GM21367 (cell line): ENCODE data around the gene SERPINB1.

Experiments used
- ATAC-seq: cut with Tn5 transposase; IDR thresholded peaks from one replicate; pipeline ENCODE4 v1.9.1; 2021; ENCODE audit not compliant: unreplicated experiment

Gene SERPINB1

GRCh38 chr6:2795162-2795561 lies 46.5 kb downstream of the SERPINB1 start:
- no peak for ATAC-seq

GRCh38 chr6:2794171-2794730 lies 47.4 kb downstream of the SERPINB1 start:
- no peak for ATAC-seq

DNA sequence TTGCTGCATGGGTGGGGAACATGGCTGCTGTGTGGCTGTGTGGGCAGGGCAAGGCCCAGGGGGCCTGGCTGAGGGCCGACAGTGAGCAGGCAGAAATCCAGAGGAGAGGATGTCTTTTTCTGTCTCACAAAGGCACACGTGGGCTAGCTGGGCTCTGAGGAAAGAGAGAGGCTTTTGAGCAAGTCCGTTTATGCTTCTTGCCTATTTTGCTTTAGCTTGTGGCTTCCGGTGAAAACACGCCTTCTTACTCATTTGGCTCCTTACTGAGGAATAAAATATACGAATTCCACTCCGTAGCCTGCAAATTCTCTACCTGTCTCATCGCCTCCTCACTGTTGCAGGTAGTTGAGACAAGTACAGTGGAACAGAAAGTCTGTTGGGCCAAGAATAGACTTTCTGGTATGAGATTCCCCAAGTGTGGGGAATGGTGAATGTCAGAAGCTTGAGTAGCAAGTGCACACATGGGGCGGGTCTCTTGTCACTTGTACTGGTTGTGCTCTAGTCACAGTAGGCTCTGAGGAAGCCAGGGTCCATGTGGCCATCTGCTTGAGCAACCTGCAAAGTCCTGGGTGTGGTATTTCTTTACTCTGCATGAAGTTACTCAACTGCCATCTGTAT lies 48.0 kb downstream of the SERPINB1 start:
- no peak for ATAC-seq

- ATAC-seq, result no peak
Observed at GRCh38 chr6:2792330-2793110, 49.1 kb downstream of the SERPINB1 start.

GRCh38 chr6:2791450-2791974 lies 50.2 kb downstream of the SERPINB1 start:
- ATAC-seq, result no peak

GRCh38 chr6:2790588-2791449 lies 50.8 kb downstream of the SERPINB1 start:
- ATAC-seq, result peak; percentile 67

- no peak for ATAC-seq
Observed at GRCh38 chr6:2786269-2786668, 55.4 kb downstream of the SERPINB1 start.

DNA sequence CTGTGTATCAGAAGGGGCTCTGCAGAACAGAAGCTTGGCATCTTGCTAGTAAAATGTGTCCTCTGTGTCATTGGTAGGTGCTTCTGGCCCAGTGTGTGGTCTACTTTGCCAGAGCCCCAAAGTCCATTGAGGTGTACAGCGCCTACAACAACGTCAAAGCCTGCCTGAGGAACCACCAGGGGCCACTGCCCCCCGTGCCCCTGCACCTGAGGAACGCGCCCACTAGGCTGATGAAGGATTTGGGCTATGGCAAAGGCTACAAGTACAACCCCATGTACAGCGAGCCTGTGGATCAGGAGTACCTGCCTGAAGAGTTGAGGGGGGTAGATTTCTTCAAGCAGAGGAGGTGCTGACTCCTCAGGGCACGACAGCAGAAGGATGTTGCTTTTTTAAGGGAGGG lies 56.7 kb downstream of the SERPINB1 start:
- no peak for ATAC-seq

GRCh38 chr6:2784061-2784460 lies 57.6 kb downstream of the SERPINB1 start:
- ATAC-seq, result no peak

GRCh38 chr6:2783188-2783963 lies 58.3 kb downstream of the SERPINB1 start:
- no peak for ATAC-seq

GRCh38 chr6:2782825-2783187 lies 58.9 kb downstream of the SERPINB1 start:
- ATAC-seq, result no peak

DNA sequence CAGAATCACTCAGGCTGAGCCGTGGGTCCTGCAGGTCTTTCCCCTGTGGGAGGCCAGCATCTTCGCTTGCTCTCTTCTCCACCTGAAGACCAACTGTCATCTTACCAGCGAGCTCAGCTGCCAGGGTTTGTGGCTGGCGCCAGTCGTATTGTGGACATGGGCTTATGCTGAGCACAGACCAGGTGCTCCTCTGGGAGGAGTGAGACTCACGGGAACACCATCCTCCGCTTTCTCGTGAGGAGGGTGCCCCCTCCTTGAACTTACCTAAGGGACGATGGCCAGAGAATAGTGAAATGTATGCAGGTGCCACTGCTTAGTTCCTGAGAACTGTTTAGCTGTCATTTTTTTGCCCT lies 59.3 kb downstream of the SERPINB1 start:
- ATAC-seq, result no peak
